K562 (cell line): ENCODE results near the gene INSM2. TPM values are rescaled to one million over a fixed set of nuclear protein-coding genes. Genes with fewer than 3 reads are reported as not detected.
A peak's percentile ranks its signal among the peaks of the same experiment; 100 is the strongest.

Experiments
- ESRRA ChIP-seq: fragments of 450-650 bp; IDR thresholded peaks from 2 replicates; pipeline ENCODE4 v1.6.1; 2014; ENCODE audit warnings: low read depth, mild to moderate bottlenecking, moderate library complexity, borderline replicate concordance
- ETV6 ChIP-seq, 3 experiments: fragments of 150-350 bp in 1 of 3; sonication (generic) in 1 of 3; formaldehyde crosslinking in 1 of 3; IDR thresholded peaks; 2 replicates each; pipeline versions ENCODE4 v1.6.1 to v1.8.0; 2014 to 2022; ENCODE audit warnings: borderline replicate concordance in 2 of 3, low read depth in 2 of 3, antibody characterized with exemption in 1 of 3, low read length in 1 of 3, mild to moderate bottlenecking in 1 of 3, missing genetic modification reagents in 1 of 3
- HNRNPH1 ChIP-seq: fragments of 200-400 bp; formaldehyde crosslinking; optimal IDR thresholded peaks from 2 replicates; pipeline ENCODE3; 2017; ENCODE audit warnings: low read depth, mild to moderate bottlenecking, low read length, moderate library complexity
- ID3 ChIP-seq, 2 experiments: fragments of 250-450 bp in 1 of 2; fragments of 450-650 bp in 1 of 2; sonication (Bioruptor Pico) in 1 of 2; IDR thresholded peaks; 2 replicates each; pipeline versions ENCODE4 v1.6.1 to v1.8.0; 2016 to 2021; ENCODE audit warnings: mild to moderate bottlenecking in 2 of 2, moderate library complexity in 2 of 2, missing compliant biosample characterization in 1 of 2, missing genetic modification characterization in 1 of 2
- NFE2L1 ChIP-seq: fragments of 450-650 bp; IDR thresholded peaks from 2 replicates; pipeline ENCODE4 v1.6.1; 2016; ENCODE audit warnings: missing genetic modification characterization, low read depth, mild to moderate bottlenecking, missing compliant biosample characterization, moderate library complexity, borderline replicate concordance
- POU5F1 ChIP-seq: fragments of 150-350 bp; IDR thresholded peaks from 2 replicates; pipeline ENCODE4 v1.6.1; 2014; ENCODE audit warnings: borderline replicate concordance, low read length, low read depth, mild to moderate bottlenecking; ENCODE audit not compliant: partially characterized antibody
- SAFB ChIP-seq: fragments of 200-400 bp; formaldehyde crosslinking; IDR thresholded peaks from 2 replicates; pipeline ENCODE4 v1.6.1; 2017; ENCODE audit warnings: low read depth, low read length, borderline replicate concordance
- TFAP4 ChIP-seq: sonication (generic); formaldehyde crosslinking; IDR thresholded peaks from 2 replicates; pipeline ENCODE4 v1.8.0; 2022; ENCODE audit warnings: missing genetic modification reagents, mild to moderate bottlenecking, moderate library complexity, borderline replicate concordance
- ZBTB26 ChIP-seq: fragments of 450-650 bp; formaldehyde crosslinking; IDR thresholded peaks from 2 replicates; pipeline ENCODE4 v1.4.0; 2022; ENCODE audit warnings: missing genetic modification characterization
- ZBTB34 ChIP-seq: fragments of 250-450 bp; sonication (Bioruptor Pico); IDR thresholded peaks from 2 replicates; pipeline ENCODE4 v1.8.0; 2021; ENCODE audit warnings: mild to moderate bottlenecking, moderate library complexity
- ZNF830 ChIP-seq: fragments of 250-450 bp; sonication (Bioruptor Pico); IDR thresholded peaks from 2 replicates; pipeline ENCODE4 v1.5.0; 2021; ENCODE audit warnings: mild to moderate bottlenecking
- ZSCAN32 ChIP-seq: fragments of 450-650 bp; formaldehyde crosslinking; IDR thresholded peaks from 2 replicates; pipeline ENCODE4 v1.4.0; 2020; ENCODE audit warnings: mild to moderate bottlenecking, moderate library complexity
- polyA plus RNA-seq, 8 experiments: library from polyadenylated mRNA; depleted of rRNA in 4 of 8; stranded (reverse) in 5 of 8; unstranded in 3 of 8; fragments of >200 nt; fragmentation: Nextera tagmentation in 2 of 8; fragmentation: Illumina TruSeq in 1 of 8; extraction: Ambion mirVana in 2 of 8; extraction: Trizol in 1 of 8; gene quantifications; 2 replicates each; pipeline versions ENCODE4 v1.2.1 to v1.2.3, GENCODE V29; 2011 to 2014; ENCODE audit warnings: inconsistent platforms in 1 of 8, missing spikeins in 1 of 8
- total RNA-seq, 7 experiments: library from RNA; depleted of rRNA in 6 of 7; stranded (reverse); fragments of >200 nt in 6 of 7; fragmentation: Illumina TruSeq in 2 of 7; extraction: Trizol in 2 of 7; gene quantifications; 2 replicates each; pipeline versions ENCODE4 v1.2.1 to v1.2.3, GENCODE V29; 2011 to 2021; ENCODE audit warnings: low replicate concordance in 1 of 7

INSM2 gene
- total and polyA plus RNA-seq, 9 of the 15 experiments (the other 6 are each of a cell fraction or from before 2014, with no cell fraction given) = not detected

GRCh38 chr14:35534873-35535482 is 1.0 kb downstream of the INSM2 start (continued):
- TF ChIP-seq NFE2L1 (tag) = no peak
- TF ChIP-seq SAFB = no peak
- no peak for TF ChIP-seq HNRNPH1
- TF ChIP-seq ZBTB26 = no peak
- TF ChIP-seq ID3 (CRISPR knock-in tag; IDR thresholded peaks at IDR 0.05) = no peak
- TF ChIP-seq ID3 (tag; IDR thresholded peaks at IDR 0.05) = peak; percentile 53; the same call in 1 of the 2 replicates
- no peak for TF ChIP-seq ESRRA
- TF ChIP-seq ZBTB34 (CRISPR knock-in tag) = no peak
- TF ChIP-seq TFAP4 (CRISPR knock-in tag) = peak; percentile 96
- no peak for TF ChIP-seq ZNF830 (CRISPR knock-in tag)
- no peak for TF ChIP-seq ETV6 (IDR thresholded peaks at IDR 0.05; ENCODE audit: borderline replicate concordance in 1 of 2, low read depth in 2 of 2, low read length in 1 of 2)
- TF ChIP-seq ETV6 (CRISPR knock-in tag; IDR thresholded peaks at IDR 0.05; ENCODE audit: borderline replicate concordance) = peak; percentile 98
- TF ChIP-seq ZSCAN32 (CRISPR knock-in tag) = no peak
- no peak for TF ChIP-seq POU5F1
